GM18951 (cell line): ENCODE data around the gene BRF1.
"Not testable (repeated sequence)": the region's sequence is repeated elsewhere in the genome, so short reads cannot be mapped to it uniquely, and the experiment has no call there.

ENCODE experiments used
- POLR2A ChIP-seq: IDR thresholded peaks from 4 replicates; pipeline ENCODE4 v1.6.1; 2011; ENCODE audit warnings: mild to moderate bottlenecking; ENCODE audit not compliant: insufficient read length, insufficient read depth; ENCODE audit errors: extremely low read depth
- in situ Hi-C: fragments of 300-500 bp; cut with MboI; formaldehyde crosslinking; loops from one replicate; pipeline ENCODE4 v1.12.0; 2022; ENCODE audit warnings: low sequenced_read_pairs, mixed read lengths, inconsistent platforms; ENCODE audit not compliant: unreplicated experiment

BRF1 gene

DNA sequence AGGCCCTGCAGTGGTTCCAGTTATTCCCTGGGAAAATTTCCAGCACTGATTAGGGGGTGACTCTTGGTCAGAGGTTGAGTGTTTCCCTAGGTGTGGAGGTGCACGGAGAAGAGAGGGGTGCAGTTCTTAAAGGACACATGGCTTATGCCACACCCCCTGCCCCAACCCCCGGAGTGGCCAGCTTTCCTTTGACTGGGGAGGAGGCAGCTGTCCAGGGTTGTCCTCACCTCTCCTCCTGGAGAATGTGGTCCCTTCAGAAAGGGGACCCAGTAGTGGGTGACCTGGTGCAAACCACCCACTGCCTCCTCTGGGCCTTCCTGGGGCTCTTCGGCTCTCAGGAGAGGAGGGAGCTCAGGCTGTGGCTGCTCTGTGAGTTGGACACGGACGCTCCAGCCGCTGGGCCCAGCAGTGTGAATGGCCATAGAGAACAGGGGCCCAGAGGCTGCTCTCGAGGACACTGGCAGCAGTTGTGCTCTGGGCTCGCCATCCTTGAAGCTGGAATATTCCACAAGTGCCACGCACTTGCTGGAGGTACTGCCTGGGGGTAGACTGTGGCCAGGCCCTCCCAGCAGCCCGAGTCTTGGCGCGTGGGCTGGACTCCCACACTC is 27.4 kb upstream of the BRF1 start:
- in situ Hi-C loops, result no loop called here
- no peak for TF ChIP-seq POLR2A

DNA sequence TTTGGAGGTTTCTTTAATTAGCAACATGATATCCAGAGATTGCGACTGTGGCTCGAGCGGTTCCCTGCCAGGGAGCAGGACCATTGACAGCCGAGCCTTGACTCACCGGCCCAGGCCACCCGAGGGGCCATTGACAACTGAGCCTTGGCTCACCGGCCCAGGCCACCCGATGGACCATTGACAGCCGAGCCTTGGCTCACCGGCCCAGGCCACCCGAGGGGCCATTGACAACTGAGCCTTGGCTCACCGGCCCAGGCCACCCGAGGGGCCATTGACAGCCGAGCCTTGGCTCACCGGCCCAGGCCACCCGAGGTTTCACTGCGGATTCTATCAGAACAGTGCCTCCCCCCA is 26.9 kb upstream of the BRF1 start:
- in situ Hi-C loops, result not testable (repeated sequence)

DNA sequence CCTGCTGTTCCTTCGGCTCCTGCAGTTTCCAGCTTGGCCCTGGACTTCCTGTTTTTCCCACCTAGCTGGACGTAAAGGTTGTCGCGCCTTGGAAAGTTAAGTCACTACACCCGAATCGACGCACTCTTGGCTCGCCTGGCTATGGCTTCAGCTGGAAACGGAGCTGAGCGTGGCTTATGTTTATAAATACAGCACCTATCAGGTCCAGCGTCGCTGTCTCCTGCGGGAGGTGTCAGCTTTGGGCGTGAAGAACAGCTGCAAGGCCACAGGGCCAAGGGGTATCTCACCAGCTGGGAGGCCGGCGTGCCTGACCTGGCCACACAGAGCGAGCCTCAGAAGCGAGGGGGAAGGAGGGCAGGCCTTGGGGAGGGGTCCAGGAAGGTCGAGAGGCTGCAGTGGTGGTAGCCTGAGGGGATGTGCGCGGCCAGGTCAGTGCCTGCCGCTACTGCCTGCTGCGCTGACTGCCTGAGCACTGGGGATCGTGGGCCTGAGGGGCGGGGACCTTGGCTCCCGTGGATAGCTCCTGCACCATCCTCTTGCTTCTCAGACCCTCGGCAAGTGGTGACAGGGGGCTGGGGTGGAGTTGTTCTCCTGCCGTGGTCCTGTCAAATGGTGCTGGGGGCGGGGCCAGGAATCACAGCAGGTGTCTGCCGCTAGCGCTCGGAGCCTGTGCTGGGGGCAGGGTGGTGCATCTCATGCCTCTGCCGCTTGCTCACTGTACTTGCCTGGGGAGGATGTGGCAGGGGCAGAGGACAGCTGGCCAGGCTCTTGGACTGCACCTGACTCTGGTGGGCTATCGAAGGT is 26.3 kb upstream of the BRF1 start:
- no peak for TF ChIP-seq POLR2A
- in situ Hi-C loops, result no loop called here

DNA sequence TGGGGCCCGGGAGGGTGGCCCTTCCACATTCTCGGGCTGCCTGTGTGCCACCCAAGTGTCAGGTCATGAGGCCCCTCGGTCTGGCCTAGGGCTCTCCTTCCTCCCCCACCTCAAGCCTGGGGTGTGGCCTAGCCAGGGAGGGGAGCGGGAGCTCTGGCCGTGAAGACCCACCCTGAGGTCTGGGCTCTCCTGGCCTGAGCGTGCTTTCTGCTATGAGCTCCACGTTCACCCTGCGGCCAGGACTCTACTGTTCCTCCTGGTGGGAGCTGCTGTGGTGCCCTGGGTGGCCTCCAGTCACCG is 25.7 kb upstream of the BRF1 start:
- in situ Hi-C loops, result no loop called here

DNA sequence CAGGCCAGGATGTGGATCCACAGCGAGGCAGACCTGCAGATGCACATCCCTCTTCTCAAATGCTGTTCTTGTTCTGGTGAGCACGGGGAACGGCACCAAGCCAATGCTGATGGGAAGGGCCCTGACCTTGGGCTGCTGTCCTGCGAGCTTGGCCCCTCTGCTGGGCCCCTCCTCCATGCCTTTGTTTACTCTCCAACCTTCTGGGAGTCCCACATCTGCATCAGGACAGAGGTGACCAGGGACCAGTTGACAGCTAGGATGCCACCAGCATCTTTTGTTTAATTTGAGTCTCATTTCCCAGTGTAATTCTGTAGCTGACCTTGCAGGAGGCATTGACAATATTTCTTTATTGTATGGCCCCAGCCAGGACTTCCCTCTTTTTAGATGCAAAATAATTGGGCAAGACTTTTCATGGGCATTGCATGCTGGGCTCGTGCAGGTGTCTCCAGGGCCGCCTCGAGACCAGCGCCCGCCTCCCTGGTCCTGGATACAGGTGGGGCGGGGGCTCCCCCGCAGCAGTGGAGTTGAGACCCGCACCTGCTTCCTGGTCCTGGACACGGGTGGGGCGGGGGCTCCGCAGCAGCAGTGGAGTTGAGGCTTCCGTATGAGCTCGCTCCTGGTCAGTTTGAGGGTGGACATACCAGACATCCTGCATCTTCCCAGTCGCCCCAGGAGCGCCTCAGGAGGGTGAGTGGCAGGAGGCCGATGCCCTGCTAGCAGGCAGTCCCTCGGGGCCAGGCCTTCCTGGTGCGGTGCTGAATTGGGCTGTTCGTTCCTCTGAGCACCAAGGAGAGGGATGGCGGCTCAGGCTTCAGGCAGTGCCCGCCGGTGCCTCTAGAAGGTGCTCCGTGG is 25.1 kb upstream of the BRF1 start:
- in situ Hi-C loops, result no loop called here
- no peak for TF ChIP-seq POLR2A

More for the DNA sequence above, 25.7 kb upstream of the BRF1 start:
- no peak for TF ChIP-seq POLR2A

DNA sequence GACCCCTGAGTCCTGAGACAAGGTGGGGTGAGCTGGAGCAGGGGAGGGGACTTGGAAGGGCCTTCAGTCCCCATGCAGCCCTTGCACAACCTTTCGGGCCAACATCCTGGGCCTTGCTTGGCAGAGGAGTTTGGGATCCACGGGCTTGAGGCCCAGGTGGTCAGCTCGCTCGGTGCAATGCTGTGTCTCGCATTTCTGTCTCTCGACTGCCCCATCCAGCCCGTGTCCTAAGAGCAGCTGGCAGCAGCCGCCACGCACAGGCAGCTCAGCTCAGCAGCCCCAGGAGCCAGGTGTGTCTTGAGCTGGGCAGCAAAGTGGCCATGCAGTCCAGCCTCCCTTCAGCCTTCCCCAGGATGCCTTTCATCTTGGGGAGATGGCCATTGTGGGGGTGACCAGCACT is 24.5 kb upstream of the BRF1 start:
- no peak for TF ChIP-seq POLR2A
- in situ Hi-C loops, result no loop called here

DNA sequence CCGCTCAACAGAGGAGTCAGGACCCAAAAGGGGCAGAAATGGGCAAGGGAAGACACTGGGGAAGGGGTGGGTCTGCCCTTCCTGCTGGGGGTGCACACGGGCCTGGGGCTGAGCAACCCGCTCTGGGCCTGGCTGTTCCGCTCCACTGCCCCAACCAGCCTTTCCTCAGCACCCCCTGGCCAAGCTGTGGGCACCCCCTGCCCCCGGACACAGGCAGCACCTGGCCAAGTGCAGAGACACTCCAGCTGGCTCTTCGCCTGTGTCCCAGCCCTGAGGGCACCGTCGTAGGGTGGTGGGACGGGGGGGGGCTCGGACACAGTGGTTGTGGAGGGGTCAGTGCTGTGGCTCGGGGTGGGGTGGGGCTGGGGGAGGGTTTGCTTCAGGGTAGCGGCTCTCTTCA is 24.1 kb upstream of the BRF1 start:
- in situ Hi-C loops, result no loop called here
- TF ChIP-seq POLR2A, result no peak

DNA sequence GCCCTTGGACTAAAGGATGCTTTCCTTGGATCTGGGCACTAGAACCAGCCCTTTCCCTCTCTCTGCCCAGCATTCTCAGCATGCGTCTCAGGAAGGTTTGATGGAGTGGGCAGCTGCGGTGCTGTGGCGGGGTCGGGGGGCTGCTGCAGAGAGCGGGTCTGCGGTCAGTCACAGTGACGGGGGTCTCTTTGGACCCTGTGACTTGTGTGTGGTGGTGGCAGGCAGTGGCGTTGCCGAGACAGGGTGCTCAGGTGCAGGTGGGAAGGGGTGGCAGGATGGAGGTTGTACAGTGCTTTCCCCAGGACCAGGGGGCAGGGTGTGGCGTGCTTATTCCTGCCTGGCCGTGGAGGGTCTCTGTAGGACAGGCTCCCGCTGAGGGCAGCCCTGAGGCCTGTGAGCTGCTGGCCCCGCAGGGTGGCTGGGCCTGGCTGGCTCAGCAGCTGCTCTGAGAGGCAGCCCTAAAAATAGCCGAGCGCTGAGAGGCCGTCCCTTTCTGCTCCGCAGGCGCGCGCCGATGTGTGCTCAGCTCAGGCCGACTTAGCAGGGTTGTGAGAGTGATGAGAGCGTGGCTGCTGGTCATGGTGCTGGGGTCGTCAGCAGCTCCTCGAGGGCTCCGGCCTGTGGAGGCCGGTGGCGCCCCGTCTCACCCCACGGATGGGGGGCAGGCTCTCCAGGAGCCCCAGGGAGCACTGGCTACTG is 23.4 kb upstream of the BRF1 start:
- no peak for TF ChIP-seq POLR2A
- in situ Hi-C loops, result no loop called here

DNA sequence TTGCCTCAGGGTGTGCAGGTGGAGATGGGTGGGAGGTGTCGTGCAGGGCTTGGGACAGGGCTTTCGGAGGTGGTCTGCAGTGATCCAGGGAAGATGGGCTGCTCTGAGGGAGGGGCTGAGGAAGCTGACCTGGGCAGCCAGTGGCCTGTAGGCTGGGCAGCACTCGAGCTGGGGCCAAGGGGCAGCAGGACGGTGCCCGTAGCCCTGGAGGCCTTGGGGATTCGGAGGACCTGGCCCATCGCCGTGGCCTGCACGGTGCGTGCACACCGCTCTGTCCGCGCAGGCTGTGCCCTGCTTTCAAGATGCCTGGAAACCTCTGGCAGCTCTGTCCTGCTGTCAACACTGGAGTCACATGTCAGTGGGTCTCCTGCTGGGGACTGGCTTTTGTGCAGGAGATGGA is 22.9 kb upstream of the BRF1 start:
- in situ Hi-C loops, result no loop called here
- TF ChIP-seq POLR2A, result no peak

DNA sequence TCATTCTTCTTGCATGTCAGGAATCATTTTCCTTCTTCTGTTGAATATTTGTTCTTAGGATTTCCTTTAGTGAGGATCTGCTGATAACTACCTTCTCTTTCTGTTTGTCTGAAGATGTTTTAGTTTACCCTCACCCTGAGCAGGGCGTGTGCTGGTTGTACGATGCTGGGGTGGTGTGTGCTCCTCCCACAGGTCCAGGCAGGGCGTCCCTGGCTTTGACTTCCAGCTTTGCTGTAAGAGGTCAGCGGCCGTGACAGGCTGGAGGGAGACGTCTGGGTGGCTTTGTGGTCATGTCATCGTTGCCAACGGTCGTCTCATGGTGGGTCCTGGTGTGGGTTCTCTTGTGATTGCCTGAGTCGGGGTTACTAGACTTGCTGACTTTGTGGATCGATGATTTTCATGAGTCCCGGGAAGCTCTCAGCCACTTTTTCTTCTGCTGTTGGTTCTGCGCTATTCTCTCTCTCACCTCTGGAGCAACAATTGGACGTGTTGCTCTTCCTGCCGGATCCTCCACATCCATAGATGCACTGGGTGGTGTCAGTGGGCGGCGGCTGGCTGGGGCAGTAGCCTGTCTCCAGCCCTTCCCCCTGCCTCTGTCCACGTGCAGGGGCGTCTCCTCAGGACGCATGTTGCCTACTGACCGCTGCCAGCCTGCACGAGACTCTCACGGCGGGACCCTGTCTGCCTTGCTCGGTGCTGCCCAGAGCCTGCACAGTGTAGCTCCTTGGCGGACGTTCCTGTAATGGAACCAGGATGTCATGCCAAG is 22.2 kb upstream of the BRF1 start:
- in situ Hi-C loops, result no loop called here
- no peak for TF ChIP-seq POLR2A

DNA sequence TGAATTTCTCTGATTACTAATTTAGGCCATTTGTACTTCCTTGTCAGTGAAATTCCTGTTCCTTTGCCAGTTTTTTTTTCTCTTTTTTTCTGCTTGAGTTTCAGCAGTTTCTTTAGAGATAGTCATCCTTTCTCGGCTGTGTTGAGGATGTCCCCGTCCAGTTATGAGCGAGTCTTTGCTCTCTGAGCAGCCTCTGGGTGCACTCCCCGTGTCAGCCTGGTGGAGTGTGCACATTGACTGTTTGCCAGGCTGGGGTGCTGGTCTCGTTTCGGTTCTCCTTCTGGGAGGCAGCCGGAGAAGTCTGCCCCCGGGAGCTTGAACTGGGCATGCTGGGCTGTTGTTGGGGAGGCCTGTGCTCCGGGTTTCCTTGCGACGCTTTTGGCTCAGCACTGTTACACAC is 16.7 kb upstream of the BRF1 start:
- in situ Hi-C loops, result no loop called here

DNA sequence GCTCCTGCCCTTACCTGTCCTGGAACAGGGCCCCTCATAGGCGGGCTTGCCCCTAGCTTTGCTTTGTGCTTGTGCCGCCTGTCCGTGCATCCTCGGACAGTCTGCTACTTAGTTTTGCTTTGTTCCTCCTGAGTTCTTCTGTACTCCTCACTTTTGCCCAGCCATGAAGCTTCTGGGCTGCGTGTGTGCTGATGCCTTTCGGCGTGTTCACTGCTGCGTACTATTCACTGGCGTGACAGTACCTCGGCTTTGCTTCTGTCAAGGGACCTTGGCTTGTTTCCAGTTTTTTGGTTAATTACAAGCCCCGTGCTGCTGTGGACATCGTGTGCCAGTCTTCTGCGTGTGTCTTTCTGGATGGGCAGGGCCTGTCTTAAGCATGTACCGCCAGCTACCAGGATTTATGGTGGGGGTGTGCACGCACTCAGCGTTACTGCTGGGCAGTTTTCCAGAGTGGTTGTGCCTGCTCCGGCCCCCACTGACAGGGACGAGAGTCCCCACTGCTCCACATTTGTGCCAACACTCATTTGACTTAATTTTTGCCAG is 16.2 kb upstream of the BRF1 start:
- no peak for TF ChIP-seq POLR2A
- in situ Hi-C loops, result no loop called here

More for the DNA sequence above, 16.7 kb upstream of the BRF1 start:
- no peak for TF ChIP-seq POLR2A

DNA sequence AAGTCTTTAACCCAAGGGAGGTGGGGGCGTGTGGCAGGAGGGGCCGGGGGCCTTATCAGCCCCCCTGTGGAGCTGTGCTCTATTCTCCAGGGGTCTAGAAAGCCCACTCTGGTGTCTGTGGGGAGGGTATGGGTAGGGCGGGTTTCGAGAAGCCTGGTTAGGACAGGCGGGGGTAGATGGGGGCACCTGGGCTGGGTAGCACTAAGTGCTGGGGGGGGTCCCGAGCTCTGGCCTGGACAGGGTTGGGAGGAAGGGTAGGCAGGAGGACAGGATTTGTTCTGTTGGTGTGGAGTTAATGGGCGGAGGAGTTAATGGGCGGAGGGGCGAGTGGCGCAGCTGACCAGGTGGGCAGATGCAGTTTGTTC is 15.8 kb upstream of the BRF1 start:
- in situ Hi-C loops, result no loop called here
- no peak for TF ChIP-seq POLR2A
